ENCODE results near the gene DUSP7. TPM values are rescaled to one million over a fixed set of nuclear protein-coding genes. Genes with fewer than 3 reads are reported as not detected.

Gene DUSP7
- polyA plus RNA-seq, 1 donor, result 9.6 TPM

DNA sequence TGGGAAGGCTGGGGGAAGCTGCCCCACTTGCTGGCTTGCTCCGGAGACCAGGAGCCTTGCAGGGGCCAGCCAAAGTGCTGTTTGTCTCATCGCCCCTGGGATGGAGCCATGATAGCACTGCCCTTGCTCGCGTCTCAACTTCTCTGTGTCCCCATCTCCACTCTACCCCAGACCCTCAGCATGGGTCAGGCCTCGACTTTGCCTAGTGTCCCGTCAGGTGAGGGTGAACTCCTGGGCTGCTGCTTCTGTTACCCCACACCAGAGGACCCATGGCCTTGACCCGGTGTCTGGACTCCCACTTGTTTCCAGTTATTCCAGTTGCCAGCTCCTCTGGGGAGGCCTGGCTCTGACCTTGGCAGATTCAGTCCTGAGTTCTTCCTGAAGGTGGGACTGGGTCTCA is 36.5 kb upstream of the DUSP7 start:
- WGBS (ENCODE audit: insufficient coverage, low lambda C conversion rate), result no CpG with 5 or more reads among the region's 7 CpGs
- DNase-seq, result no peak
- Histone ChIP-seq H3K9me3 (ENCODE audit: control insufficient read depth, low read depth, low read length) (no peaks in the 10 kb centered on the region), H3K27me3 (ENCODE audit: control insufficient read depth, insufficient read depth, low read length) (no peaks in the 10 kb centered on the region), H3K4me3 (ENCODE audit: low read length) (no peak overlapping the region), H3K36me3 (ENCODE audit: control insufficient read depth, insufficient read depth, low read length) (peaks cover 4% of the 10 kb centered on the region), H3K27ac (ENCODE audit: low read length) (no peak overlapping the region), H3K4me1 (ENCODE audit: control insufficient read depth, insufficient read depth, low read length) (peaks cover 33% of the 10 kb centered on the region)

DNA sequence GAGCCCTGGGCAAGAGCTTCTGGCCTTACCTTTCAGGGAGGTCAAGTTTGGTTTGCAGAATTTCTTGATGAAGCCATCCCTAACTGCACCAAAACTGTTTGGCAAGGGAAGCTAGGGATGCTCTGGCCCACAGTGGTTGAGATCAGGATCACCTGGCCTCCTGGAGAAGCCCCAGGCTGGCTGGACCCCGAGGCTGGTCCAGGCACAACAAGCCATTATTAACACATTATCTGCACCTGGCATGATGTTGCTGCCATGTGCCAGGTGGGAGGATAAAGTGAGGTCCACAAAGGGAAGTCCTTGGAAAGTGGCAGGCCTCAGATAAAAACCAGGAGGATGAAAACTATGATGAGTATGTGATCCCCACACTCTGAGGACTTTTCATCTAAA is 35.9 kb upstream of the DUSP7 start:
- no peak for DNase-seq
- H3K4me3 ChIP-seq (ENCODE audit: low read length), result no peak overlapping the region
- H3K4me1 ChIP-seq (ENCODE audit: control insufficient read depth, insufficient read depth, low read length), result peaks cover 39% of the 10 kb centered on the region
- H3K27me3 ChIP-seq (ENCODE audit: control insufficient read depth, insufficient read depth, low read length), result no peaks in the 10 kb centered on the region
- H3K36me3 ChIP-seq (ENCODE audit: control insufficient read depth, insufficient read depth, low read length), result peaks cover 3% of the 10 kb centered on the region
- no peaks in the 10 kb centered on the region for H3K9me3 ChIP-seq (ENCODE audit: control insufficient read depth, low read depth, low read length)
- WGBS (ENCODE audit: insufficient coverage, low lambda C conversion rate), result no CpG with 5 or more reads among the region's 1 CpG
- H3K27ac ChIP-seq (ENCODE audit: low read length), result no peak overlapping the region

DNA sequence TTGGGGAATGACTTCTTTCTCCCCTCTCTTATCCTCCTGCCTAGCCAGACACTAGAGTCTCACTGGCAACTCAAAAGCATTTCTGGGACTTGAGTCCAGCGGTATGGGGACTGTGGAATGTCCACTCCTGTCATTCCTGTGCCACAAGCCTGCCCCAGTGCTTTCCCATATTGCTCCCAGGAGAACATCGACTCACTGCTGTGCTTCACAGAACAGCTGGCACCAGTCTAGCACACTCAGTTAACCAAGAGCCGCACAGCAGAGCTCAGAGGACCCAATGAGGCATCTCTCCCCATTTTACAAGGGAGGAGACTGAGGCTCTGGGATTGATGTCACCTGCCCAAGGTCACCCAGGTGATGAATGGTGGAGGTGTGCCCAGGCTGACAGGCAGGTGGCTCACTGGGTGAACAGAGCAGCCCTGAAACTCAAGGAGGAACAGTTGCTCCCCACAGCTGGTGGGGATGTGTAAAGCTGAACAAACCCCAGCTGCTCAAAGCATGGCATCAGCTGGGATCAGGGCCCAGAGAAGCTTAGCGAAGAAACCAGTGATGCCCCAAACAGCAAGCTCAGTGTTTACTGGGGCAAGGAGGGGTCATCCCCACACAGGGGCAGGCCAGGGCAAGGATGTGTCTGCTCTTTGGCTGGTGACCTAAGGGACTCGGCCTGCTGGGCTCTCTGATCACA is 35.4 kb upstream of the DUSP7 start:
- no CpG with 5 or more reads among the region's 5 CpGs for WGBS (ENCODE audit: insufficient coverage, low lambda C conversion rate)
- Histone ChIP-seq H3K4me1 (ENCODE audit: control insufficient read depth, insufficient read depth, low read length) (peaks cover 45% of the 10 kb centered on the region), H3K4me3 (ENCODE audit: low read length) (no peak overlapping the region), H3K9me3 (ENCODE audit: control insufficient read depth, low read depth, low read length) (no peaks in the 10 kb centered on the region), H3K27ac (ENCODE audit: low read length) (no peak overlapping the region), H3K27me3 (ENCODE audit: control insufficient read depth, insufficient read depth, low read length) (no peaks in the 10 kb centered on the region), H3K36me3 (ENCODE audit: control insufficient read depth, insufficient read depth, low read length) (no peaks in the 10 kb centered on the region)
- no peak for DNase-seq

DNA sequence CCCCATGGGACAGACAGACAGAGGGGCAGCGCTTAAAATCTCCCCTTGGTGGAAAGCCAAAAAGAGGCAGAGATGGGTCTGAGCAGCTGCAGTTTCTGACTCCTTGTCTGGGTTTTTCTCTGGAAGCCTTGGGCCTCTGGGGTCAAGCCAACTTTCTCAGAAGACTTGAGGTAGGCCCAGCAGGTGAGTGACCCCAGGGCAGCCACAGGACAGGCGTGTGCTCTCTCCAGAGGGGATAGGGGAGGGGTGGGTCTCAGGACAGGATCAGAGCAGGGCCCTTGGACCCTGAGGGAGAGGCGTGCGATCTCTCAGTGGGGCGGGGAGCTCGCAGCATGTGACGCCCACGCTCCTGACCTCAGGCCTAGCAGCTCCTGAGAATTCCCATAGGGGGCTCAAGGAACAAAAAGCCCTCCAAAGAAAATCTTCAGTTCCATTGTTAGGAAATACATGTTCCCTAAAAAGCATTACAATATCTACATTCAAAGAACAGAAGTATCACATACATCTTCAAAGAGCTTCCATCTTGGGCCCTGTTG is 34.6 kb upstream of the DUSP7 start:
- WGBS (ENCODE audit: insufficient coverage, low lambda C conversion rate), result no CpG with 5 or more reads among the region's 8 CpGs
- H3K4me3 ChIP-seq (ENCODE audit: low read length), result no peak overlapping the region
- no peak for DNase-seq
- no peaks in the 10 kb centered on the region for H3K9me3 ChIP-seq (ENCODE audit: control insufficient read depth, low read depth, low read length)
- no peaks in the 10 kb centered on the region for H3K36me3 ChIP-seq (ENCODE audit: control insufficient read depth, insufficient read depth, low read length)
- H3K4me1 ChIP-seq (ENCODE audit: control insufficient read depth, insufficient read depth, low read length), result peaks cover 46% of the 10 kb centered on the region
- no peaks in the 10 kb centered on the region for H3K27me3 ChIP-seq (ENCODE audit: control insufficient read depth, insufficient read depth, low read length)
- H3K27ac ChIP-seq (ENCODE audit: low read length), result no peak overlapping the region

DNA sequence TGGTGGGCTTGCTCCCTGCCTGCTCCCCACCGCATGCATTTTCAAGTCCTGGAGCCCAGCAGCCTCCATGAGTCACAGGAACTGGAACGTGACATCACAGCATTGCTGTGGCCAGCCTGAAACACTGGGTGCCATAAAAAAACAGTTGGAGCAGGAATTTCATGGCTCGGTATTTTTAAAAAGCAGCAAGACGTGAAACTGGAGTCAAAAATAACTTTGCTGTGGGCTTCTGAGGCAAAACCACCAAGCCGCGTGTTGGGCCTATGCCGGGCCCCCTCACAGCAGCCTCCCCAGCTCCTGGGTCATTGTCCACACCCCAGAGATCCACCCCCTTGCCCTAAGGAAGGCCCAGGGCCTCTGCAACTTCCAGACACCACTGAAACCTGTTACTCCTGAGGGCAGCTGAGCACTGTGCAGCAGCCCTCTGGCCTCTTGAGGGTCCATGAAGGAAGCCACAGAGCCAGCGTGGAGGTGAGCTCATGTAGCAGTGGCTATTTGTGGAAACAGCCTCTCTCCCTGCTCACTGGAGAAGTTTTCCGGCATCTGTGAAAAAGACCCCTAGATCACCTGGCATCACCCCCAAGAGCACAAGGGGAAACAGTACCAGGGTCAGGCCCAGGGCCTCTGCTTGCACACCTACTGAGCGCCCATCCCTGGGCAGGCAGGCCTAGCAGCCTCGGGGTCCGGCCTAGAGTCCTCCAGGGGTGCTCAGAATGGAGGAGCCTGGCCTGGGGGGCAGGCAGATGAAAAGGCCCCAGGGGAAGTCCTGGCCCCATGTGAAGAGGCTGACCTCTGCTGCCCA is 34.0 kb upstream of the DUSP7 start:
- peak in 1 of 2 donors; percentile 61 for DNase-seq
- peak overlapping the region; percentile 76 for H3K27ac ChIP-seq (ENCODE audit: low read length)
- H3K9me3 ChIP-seq (ENCODE audit: control insufficient read depth, low read depth, low read length), result no peaks in the 10 kb centered on the region
- H3K27me3 ChIP-seq (ENCODE audit: control insufficient read depth, insufficient read depth, low read length), result no peaks in the 10 kb centered on the region
- peaks cover 46% of the 10 kb centered on the region for H3K4me1 ChIP-seq (ENCODE audit: control insufficient read depth, insufficient read depth, low read length)
- no CpG with 5 or more reads among the region's 12 CpGs for WGBS (ENCODE audit: insufficient coverage, low lambda C conversion rate)
- no peak overlapping the region for H3K4me3 ChIP-seq (ENCODE audit: low read length)
- no peaks in the 10 kb centered on the region for H3K36me3 ChIP-seq (ENCODE audit: control insufficient read depth, insufficient read depth, low read length)

DNA sequence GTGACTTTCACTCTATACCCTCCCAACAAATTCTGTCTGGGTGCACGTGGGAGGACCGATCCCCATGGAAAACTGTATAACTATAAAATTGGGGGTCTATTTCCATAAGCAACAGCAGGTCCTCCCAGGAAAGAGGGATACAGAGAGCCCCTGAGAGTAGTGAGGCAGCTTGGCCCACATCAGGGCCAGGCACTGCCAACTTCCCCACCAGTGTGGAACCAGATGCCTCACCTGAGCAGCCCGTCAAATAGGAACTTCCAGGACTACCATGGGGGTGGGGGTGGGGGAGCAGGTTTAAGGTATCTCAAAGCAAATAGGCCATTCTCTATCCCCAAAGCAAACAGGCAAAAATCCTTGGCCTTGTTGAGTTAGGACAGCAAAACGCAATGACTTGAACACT is 33.3 kb upstream of the DUSP7 start:
- Histone ChIP-seq H3K4me1 (ENCODE audit: control insufficient read depth, insufficient read depth, low read length) (peaks cover 46% of the 10 kb centered on the region), H3K9me3 (ENCODE audit: control insufficient read depth, low read depth, low read length) (no peaks in the 10 kb centered on the region), H3K27ac (ENCODE audit: low read length) (peak overlapping the region; percentile 76), H3K36me3 (ENCODE audit: control insufficient read depth, insufficient read depth, low read length) (no peaks in the 10 kb centered on the region), H3K27me3 (ENCODE audit: control insufficient read depth, insufficient read depth, low read length) (no peaks in the 10 kb centered on the region), H3K4me3 (ENCODE audit: low read length) (no peak overlapping the region)
- WGBS (ENCODE audit: insufficient coverage, low lambda C conversion rate), result 60% methylated on average over 1 of the region's 4 CpGs
- no peak for DNase-seq

DNA sequence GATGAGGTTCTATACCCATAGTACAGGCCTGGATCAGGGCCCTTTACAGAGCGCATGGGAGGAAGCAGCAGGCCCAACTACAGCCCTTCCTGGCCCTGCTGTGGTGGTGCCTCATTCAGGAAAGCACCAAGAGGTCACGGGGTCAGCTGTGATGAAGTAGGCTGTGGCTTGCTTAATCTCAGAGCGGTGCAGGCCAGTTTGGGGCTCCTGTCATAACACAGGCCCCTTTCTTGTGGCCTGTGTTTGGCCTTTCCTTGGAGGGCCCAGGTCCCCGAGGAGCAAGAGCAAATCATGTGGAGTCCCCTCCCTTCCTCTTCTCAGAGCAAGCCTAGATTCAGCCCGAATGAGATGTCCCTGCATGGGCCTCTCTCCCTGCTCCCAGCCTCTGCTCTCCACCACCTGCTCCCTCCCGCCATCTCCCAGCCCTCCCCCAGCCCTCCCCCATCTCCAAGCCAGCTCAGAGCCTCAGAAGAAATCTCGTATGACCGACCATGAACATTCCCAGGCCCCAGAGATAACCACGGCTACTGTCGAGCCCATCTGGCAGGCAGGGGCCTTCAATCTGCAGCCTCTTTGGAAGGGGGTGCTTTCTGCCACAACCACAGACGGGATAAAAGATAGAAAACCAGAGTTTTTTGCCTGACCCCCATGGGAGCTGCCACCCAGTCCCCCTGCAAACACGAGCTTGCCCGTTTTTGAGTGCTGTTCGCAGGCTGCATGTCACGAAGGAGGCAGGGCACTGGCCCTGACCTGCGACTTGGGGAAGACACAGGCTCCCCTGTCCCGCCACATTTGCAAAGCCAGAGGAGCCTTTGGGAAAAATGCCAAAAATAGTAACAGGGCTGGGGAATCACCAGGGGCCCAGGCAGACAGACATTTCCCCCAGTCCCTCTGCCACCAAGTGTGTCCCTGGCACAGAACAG is 32.3 kb upstream of the DUSP7 start:
- Histone ChIP-seq H3K9me3 (ENCODE audit: control insufficient read depth, low read depth, low read length) (no peaks in the 10 kb centered on the region), H3K4me3 (ENCODE audit: low read length) (no peak overlapping the region), H3K27me3 (ENCODE audit: control insufficient read depth, insufficient read depth, low read length) (no peaks in the 10 kb centered on the region), H3K36me3 (ENCODE audit: control insufficient read depth, insufficient read depth, low read length) (no peaks in the 10 kb centered on the region), H3K27ac (ENCODE audit: low read length) (peak overlapping the region; percentile 60), H3K4me1 (ENCODE audit: control insufficient read depth, insufficient read depth, low read length) (peaks cover 46% of the 10 kb centered on the region)
- DNase-seq, result no peak
- no CpG with 5 or more reads among the region's 17 CpGs for WGBS (ENCODE audit: insufficient coverage, low lambda C conversion rate)

DNA sequence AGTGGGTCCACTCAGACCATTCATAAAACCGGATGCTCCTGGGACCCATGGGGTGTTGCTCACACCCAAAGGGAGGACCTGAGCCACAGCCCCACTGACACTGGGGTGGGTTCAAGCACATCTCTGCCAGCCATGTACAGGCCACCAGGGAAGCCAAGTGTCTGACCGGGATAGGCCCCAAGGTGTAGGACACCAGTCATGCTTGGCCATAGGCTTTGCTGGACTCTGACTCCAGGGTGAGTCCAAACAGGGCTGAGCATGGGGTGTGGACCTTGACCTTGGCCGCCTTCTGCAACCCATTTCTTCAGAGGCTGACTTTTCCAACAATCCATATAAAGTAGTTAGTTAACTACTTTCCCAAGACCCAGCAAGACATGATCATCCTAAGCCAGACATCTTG is 31.4 kb upstream of the DUSP7 start:
- peak; percentile 67 to 83 for DNase-seq
- peak overlapping the region; percentile 60 for H3K27ac ChIP-seq (ENCODE audit: low read length)
- peaks cover 46% of the 10 kb centered on the region for H3K4me1 ChIP-seq (ENCODE audit: control insufficient read depth, insufficient read depth, low read length)
- no peaks in the 10 kb centered on the region for H3K9me3 ChIP-seq (ENCODE audit: control insufficient read depth, low read depth, low read length)
- no peak overlapping the region for H3K4me3 ChIP-seq (ENCODE audit: low read length)
- WGBS (ENCODE audit: insufficient coverage, low lambda C conversion rate), result no CpG with 5 or more reads among the region's 3 CpGs
- H3K36me3 ChIP-seq (ENCODE audit: control insufficient read depth, insufficient read depth, low read length), result no peaks in the 10 kb centered on the region
- no peaks in the 10 kb centered on the region for H3K27me3 ChIP-seq (ENCODE audit: control insufficient read depth, insufficient read depth, low read length)

DNA sequence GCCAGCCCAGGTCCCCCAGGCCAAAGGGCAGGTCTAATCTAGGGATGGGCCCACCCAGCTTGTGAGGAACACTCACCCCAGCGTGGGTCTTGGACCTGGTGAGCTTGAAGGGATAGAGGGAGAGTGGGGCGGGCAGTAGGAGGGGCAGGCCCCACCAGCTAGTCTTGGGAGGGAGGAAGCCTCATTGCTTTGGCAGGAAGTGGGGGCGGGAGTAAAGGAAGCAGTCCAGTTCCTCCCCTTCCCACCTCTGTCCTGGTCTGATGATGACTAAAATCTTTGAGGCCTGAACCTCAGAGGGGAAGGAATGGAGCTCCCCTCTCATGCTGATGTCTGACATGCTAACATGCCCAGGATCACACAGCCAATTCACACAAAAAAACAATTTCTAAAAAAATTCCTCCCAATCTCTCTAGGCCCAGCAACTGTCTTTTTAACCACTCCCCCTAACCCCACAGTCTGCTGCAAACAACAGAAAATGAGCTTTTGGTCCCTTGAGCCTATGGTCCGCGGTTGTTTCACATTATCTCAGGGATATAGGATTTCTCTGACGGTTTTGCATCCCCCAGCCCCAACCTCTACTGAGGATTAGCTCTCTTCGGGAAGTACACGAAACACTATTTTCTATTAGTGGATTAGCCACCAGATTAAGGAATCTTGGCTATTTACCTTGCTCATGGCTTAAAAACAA is 30.7 kb upstream of the DUSP7 start:
- no peak overlapping the region for H3K4me3 ChIP-seq (ENCODE audit: low read length)
- 90% methylated on average over 2 of the region's 8 CpGs for WGBS (ENCODE audit: insufficient coverage, low lambda C conversion rate)
- no peak for DNase-seq
- H3K27me3 ChIP-seq (ENCODE audit: control insufficient read depth, insufficient read depth, low read length), result no peaks in the 10 kb centered on the region
- peaks cover 46% of the 10 kb centered on the region for H3K4me1 ChIP-seq (ENCODE audit: control insufficient read depth, insufficient read depth, low read length)
- no peaks in the 10 kb centered on the region for H3K9me3 ChIP-seq (ENCODE audit: control insufficient read depth, low read depth, low read length)
- H3K36me3 ChIP-seq (ENCODE audit: control insufficient read depth, insufficient read depth, low read length), result no peaks in the 10 kb centered on the region
- peak overlapping the region; percentile 26 for H3K27ac ChIP-seq (ENCODE audit: low read length)

All from large intestine (tissue), 3 donors.